ENCODE measurements around the gene SGPP1. TPM values are rescaled to one million over a fixed set of nuclear protein-coding genes. Genes with fewer than 3 reads are reported as not detected.

SGPP1 gene
- polyA plus RNA-seq, 1 donor (not counting 4 experiments of a cell fraction or from before 2014, with no cell fraction given): 28.7 TPM

DNA sequence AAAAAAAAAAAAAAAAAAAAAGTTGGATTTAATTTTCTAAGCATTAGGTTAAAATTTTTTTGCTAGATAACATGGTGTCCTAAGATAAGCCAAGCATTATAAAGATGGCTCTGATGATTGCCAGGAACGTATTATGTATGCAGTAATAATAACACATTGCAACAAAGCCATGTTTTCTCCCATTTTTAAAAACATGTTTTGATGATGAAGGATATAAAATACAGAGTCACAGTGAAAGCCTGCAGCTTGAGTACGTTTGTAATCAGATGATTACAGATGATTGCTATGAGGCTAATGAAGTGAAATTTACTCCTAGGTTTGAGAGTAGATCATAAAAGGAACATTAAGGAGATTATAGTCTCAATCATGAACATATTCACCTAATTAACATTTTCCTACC, 72.9 kb downstream of the SGPP1 start:
- no peak for DNase-seq (ENCODE audit: low read depth, low spot score)
- TF ChIP-seq EZH2 (IDR thresholded peaks at IDR 0.05; ENCODE audit: low read length) (no peak), CTCF (optimal IDR thresholded peaks at IDR 0.05 in 1 of 3, IDR thresholded peaks at IDR 0.05 in 1 of 3, conservative IDR thresholded peaks at IDR 0.05 in 1 of 3; ENCODE audit: extremely low read depth in 1 of 3, insufficient read depth in 2 of 3, low read length in 3 of 3) (no peak)
- no peak overlapping the region for H2AFZ ChIP-seq (ENCODE audit: control insufficient read depth, low read length)

GRCh38 chr14:63654346-63654745, 73.5 kb downstream of the SGPP1 start:
- Histone ChIP-seq H3K27me3 (ENCODE audit: control insufficient read depth, extremely low read depth, insufficient read depth, low read length) (no peaks in the 10 kb centered on the region), H3K9me3 (ENCODE audit: control insufficient read depth, low read depth, low read length) (no peaks in the 10 kb centered on the region), H3K4me3 (ENCODE audit: control insufficient read depth in 2 of 3, extremely low read depth in 1 of 3, insufficient read depth in 2 of 3, low read depth in 1 of 3, low read length in 3 of 3) (no peak overlapping the region), H3K9me1 (ENCODE audit: control insufficient read depth, extremely low read depth, insufficient read depth, low read length) (no peaks in the 10 kb centered on the region), H3K4me1 (ENCODE audit: control insufficient read depth, extremely low read depth, insufficient read depth, low read length) (peaks cover 3% of the 10 kb centered on the region), H2AFZ (ENCODE audit: control insufficient read depth, low read length) (no peak overlapping the region), H3K36me3 (ENCODE audit: control insufficient read depth in 2 of 2, extremely low read depth in 1 of 2, insufficient read depth in 2 of 2, low read length in 2 of 2) (no peaks in the 10 kb centered on the region), H3K79me2 (ENCODE audit: control insufficient read depth, insufficient read depth, low read length) (no peaks in the 10 kb centered on the region), H3K9ac (ENCODE audit: control insufficient read depth, extremely low read depth, insufficient read depth, low read length) (no peak overlapping the region), H3K4me2 (ENCODE audit: control insufficient read depth, extremely low read depth, insufficient read depth, low read depth, low read length) (no peak overlapping the region), H4K20me1 (ENCODE audit: control insufficient read depth, extremely low read depth, insufficient read depth, low read length) (no peaks in the 10 kb centered on the region), H3K27ac (ENCODE audit: control insufficient read depth, insufficient read depth, low read length) (no peak overlapping the region)
- dilution Hi-C loops (cut with MboI; ENCODE audit: extremely low pct_ligation_motif_present, low sequenced_read_pairs): no loop called here
- FAIRE-seq (no peak), DNase-seq (ENCODE audit: low read depth, low spot score) (no peak)
- TF ChIP-seq CTCF (optimal IDR thresholded peaks at IDR 0.05 in 1 of 3, IDR thresholded peaks at IDR 0.05 in 1 of 3, conservative IDR thresholded peaks at IDR 0.05 in 1 of 3; ENCODE audit: extremely low read depth in 1 of 3, insufficient read depth in 2 of 3, low read length in 3 of 3): no peak
- TF ChIP-seq EZH2 (IDR thresholded peaks at IDR 0.05; ENCODE audit: low read length): no peak

More for the DNA sequence above, 72.9 kb downstream of the SGPP1 start:
- Histone ChIP-seq H3K36me3 (ENCODE audit: control insufficient read depth in 2 of 2, extremely low read depth in 1 of 2, insufficient read depth in 2 of 2, low read length in 2 of 2) (no peaks in the 10 kb centered on the region), H3K9me1 (ENCODE audit: control insufficient read depth, extremely low read depth, insufficient read depth, low read length) (no peaks in the 10 kb centered on the region), H3K4me2 (ENCODE audit: control insufficient read depth, extremely low read depth, insufficient read depth, low read depth, low read length) (no peak overlapping the region), H3K9ac (ENCODE audit: control insufficient read depth, extremely low read depth, insufficient read depth, low read length) (no peak overlapping the region), H3K27me3 (ENCODE audit: control insufficient read depth, extremely low read depth, insufficient read depth, low read length) (no peaks in the 10 kb centered on the region), H3K4me3 (ENCODE audit: control insufficient read depth in 2 of 3, extremely low read depth in 1 of 3, insufficient read depth in 2 of 3, low read depth in 1 of 3, low read length in 3 of 3) (no peak overlapping the region), H3K27ac (ENCODE audit: control insufficient read depth, insufficient read depth, low read length) (no peak overlapping the region), H3K4me1 (ENCODE audit: control insufficient read depth, extremely low read depth, insufficient read depth, low read length) (peaks cover 3% of the 10 kb centered on the region), H3K79me2 (ENCODE audit: control insufficient read depth, insufficient read depth, low read length) (no peaks in the 10 kb centered on the region), H4K20me1 (ENCODE audit: control insufficient read depth, extremely low read depth, insufficient read depth, low read length) (no peaks in the 10 kb centered on the region), H3K9me3 (ENCODE audit: control insufficient read depth, low read depth, low read length) (no peaks in the 10 kb centered on the region)
- FAIRE-seq: no peak
- dilution Hi-C loops (cut with MboI; ENCODE audit: extremely low pct_ligation_motif_present, low sequenced_read_pairs): no loop called here
